ENCODE measurements around the gene OR10A2.
"Not testable (repeated sequence)": the region's sequence is repeated elsewhere in the genome, so short reads cannot be mapped to it uniquely, and the experiment has no call there.

Gene OR10A2

GRCh38 chr11:6888830-6889229 lies 26.0 kb downstream of the OR10A2 start:
- no peak for FAIRE-seq

- FAIRE-seq: no peak
These were observed 27.0 kb downstream of the OR10A2 start for GRCh38 chr11:6889835-6890234.

GRCh38 chr11:6892400-6892799 lies 29.5 kb downstream of the OR10A2 start, which contains the start of gene OR2D2:
Gene OR2D2 (minus strand): TSS chr11:6892500. CDS start chr11:6892500, 0 bp downstream.
- no peak for FAIRE-seq

- FAIRE-seq: no peak
These were observed 31.2 kb downstream of the OR10A2 start for GRCh38 chr11:6894097-6894496.

- no peak for FAIRE-seq
These were observed 32.2 kb downstream of the OR10A2 start for GRCh38 chr11:6895010-6895409.

GRCh38 chr11:6898911-6899310 lies 36.1 kb downstream of the OR10A2 start:
- no peak for FAIRE-seq

GRCh38 chr11:6900327-6900999 lies 37.6 kb downstream of the OR10A2 start:
- FAIRE-seq: no peak

GRCh38 chr11:6904804-6905203 lies 41.9 kb downstream of the OR10A2 start:
- FAIRE-seq: not testable (repeated sequence)

- no peak for FAIRE-seq
These were observed 48.5 kb downstream of the OR10A2 start for GRCh38 chr11:6911378-6911777.

GRCh38 chr11:6911948-6912347 lies 49.1 kb downstream of the OR10A2 start:
- no peak for FAIRE-seq

GRCh38 chr11:6919698-6920097 lies 56.8 kb downstream of the OR10A2 start:
- FAIRE-seq: no peak

- no peak for FAIRE-seq
These were observed 57.8 kb downstream of the OR10A2 start, which contains the start of gene OR2D3 for GRCh38 chr11:6920702-6921101. Gene OR2D3 (plus strand): TSS chr11:6921002. CDS start chr11:6921002, 0 bp downstream.

All from colon (tissue), 2 donors.